GM21360 (cell line): ENCODE measurements around the gene ABCA10.
"Not testable (repeated sequence)": the region's sequence is repeated elsewhere in the genome, so short reads cannot be mapped to it uniquely, and the experiment has no call there.

Source experiments
- ATAC-seq: cut with Tn5 transposase; IDR thresholded peaks from one replicate; pipeline ENCODE4 v1.9.1; 2021; ENCODE audit warnings: mild to moderate bottlenecking, moderate library complexity; ENCODE audit not compliant: unreplicated experiment

ABCA10 gene

DNA sequence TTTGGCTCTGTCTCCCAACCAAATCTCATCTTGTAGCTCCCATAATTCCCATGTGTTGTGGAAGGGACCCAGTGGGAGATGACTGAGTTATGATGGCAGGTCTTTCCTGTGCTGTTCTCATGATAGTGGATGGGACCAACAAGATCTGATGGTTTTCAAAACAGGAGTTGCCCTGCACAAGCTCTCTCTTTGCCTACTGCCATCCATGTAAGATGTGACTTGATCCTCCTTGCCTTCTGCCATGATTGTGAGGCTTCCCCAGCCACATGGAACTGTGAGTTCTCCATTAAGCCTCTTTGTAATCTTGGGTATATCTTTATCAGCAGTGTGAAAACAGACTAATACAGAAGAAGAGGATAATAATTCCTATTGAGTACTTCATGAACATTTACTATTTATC lies 60.0 kb downstream of the ABCA10 start:
- not testable (repeated sequence) for ATAC-seq

DNA sequence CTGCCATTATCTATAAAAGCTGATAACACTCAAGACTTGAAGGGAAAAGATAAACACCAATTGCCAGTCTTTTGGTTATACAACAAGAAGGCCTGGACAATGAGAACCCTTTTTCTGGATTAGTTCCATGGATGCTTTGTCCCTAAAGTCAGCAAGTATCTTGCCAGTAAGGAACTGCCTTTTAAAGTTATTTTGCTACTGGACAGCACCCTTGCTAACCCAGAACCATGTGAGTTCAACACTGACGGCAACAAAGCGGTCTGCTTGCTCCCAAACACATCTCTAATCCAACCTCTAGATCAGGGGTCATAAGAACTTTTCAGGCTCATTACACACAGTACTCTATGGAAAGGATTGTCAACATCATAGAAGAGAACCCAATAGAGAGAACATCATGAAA lies 61.7 kb downstream of the ABCA10 start:
- ATAC-seq = no peak

DNA sequence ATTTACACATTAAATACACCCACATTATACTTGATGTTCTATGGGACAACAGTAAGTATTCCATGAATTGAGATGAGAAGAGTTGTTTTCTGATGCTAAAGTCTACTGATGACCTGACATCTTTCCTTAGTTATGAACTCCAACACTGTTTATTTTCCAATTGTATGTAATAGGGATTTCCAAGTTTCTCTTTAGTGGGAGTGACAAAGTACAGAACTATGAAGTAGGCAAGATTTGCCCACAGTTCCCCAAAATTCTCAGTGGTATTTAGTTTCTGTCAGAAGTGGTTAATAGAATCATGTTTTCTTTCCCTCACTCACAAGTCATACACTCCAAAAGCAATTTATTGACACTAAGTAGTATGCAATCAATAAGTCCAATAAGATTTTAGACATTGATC lies 64.4 kb downstream of the ABCA10 start:
- ATAC-seq = no peak

DNA sequence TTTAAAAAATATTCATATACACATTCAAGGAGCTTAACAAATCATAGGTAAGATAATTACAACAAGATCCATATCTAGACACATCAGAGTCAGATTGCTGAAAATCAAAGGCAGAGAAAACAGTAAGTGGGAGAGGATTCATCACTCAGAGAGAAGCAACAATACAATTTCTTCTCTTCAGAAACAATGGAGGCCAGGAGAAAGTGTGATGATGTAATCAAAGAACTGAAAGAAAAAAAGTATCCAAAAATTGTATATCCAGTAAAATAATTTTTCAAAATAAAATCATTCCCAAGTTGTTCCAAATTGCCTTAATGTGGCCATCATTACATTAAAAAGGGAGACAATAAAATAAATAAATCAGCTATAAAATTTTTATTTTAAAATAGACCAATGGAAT lies 69.2 kb downstream of the ABCA10 start:
- ATAC-seq = no peak

DNA sequence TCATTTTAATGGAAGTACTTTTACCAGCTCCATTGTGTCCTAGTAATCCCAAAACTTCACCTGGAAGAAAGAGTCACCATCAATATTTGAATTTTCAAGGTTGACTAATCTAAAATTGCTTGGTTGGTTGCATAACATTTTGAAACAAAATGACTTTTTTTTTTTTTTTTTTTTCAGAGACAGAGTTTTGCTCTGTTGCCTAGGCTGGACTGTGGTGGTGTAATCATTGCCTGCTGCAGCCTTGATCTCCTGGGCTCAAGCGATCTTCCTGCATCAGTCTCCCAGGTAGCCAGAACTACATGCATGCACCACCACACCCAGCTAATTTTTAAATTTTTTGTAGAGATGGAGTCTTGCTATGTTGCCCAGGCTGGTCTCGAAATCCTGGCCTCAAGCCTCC lies 74.4 kb downstream of the ABCA10 start:
- no peak for ATAC-seq

DNA sequence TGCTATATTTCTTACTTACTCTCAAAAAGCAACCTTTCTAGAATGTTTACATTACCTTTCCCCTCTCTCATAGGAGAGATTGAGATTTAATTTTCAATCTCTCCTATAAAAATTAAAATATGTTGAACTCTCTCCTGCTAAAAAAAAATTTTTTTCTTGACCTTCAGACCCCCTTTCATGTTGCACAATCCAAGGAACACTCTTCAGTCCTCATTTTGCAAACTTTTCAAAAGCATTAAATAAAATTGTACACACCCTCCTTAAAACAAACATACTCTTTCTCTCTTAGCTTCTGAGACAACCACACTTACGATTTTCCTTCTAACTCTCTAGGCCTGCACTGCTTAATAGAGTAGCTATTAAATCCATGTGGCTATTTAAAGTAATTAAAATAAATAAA lies 78.3 kb downstream of the ABCA10 start:
- no peak for ATAC-seq

DNA sequence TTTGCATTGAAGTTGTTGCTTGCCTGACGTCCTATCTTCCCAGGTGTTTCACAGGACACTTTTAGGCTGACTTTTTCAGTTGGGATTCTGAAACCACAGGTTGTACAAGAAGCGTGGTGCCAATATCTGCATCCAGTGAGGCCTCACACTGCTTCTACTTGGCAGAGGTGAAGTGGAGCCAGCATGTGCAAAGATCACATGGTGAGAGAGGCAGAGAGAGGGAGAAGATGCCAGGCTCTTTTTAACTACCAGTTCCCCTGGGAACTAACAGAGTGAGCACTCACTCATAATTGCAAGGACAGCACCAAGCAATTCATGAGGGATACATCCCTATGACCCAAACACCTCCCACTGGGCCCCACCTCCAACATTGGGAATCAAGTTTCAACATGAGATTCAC lies 81.2 kb downstream of the ABCA10 start:
- no peak for ATAC-seq

DNA sequence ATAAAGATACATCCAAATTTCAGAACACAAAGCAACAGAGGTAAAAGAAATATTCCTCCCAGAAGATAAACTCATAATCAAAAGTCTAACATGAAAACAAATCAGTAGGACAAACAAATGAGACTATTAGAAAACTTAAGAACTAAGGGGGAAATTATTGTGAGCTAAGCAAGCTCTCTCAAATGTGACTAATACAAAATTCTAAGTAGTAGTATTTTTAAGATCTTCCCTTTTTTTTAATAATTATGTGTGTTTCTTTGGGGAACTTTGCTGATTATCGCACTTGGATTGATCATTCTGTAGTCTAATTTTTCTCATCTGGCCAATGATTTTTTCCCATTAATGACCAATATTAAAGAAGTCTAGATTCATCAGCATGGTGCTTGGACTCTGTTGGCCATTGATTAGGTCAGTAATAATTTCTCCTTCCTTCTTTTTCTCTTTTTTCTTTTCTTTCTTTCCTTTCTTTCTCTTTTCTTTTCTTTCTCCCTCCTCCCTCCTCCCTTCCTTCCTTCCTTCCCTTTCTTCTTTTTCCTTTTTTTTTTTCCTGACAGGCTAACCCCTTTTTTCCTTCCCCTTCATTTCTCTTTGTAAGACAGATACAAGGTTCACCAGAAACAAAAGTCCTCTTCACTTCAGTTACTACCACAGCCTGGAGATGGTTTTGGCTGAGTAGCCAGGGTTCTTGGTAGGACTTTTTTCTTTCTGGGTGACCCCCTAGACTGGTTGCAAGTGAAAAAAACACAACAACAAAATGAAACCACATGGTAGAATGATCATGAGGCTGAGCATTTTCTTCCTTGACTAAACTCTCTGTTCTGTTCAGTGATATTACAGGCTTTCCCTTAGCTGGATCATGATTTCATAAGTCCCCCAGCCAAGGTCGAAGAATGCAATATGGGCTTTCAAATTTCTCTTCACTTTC lies 84.0 kb downstream of the ABCA10 start:
- ATAC-seq = no peak

DNA sequence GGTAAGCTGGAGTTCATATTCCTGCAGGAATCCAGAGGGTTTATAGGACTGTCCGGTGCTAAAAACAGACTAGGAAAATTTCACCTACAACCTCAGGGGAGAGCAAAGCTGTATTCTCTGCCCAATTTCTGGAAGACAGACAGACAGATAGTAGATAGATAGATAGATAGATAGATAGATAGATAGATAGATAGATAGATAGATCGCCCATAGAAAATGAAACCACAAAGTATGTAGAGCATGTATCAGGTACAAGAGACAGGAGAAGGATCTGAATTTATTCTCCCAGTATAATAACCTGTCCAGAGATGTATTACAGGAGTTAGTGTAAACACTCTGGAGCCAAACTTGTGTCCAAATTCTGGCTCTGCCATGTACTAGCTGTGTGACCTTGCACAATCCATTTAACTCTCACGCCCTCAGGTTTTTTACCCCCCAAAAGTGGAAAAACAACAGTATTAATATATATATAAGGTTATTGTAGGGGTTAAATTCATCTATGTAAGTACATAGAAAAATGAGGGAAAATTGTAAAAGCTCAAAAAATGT lies 84.9 kb downstream of the ABCA10 start:
- ATAC-seq = no peak

DNA sequence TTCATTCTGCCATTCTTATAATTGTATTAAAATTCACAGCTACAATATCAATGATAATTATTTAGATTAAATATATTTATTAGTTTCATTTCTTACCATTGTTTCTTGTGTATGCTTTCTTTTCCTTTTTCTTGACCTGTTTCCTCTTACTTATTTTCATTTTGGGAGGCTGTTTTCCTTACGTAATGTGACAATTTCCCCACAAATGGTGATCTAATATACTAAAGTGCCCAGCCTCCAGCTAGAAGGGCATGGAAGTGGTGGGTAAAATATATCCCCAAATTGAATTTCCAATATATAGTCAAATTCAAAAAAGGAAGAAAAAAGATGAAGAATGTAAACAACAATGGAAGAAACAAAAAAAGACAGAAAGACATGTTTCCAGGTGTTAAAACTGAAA lies 85.5 kb downstream of the ABCA10 start:
- ATAC-seq = no peak

DNA sequence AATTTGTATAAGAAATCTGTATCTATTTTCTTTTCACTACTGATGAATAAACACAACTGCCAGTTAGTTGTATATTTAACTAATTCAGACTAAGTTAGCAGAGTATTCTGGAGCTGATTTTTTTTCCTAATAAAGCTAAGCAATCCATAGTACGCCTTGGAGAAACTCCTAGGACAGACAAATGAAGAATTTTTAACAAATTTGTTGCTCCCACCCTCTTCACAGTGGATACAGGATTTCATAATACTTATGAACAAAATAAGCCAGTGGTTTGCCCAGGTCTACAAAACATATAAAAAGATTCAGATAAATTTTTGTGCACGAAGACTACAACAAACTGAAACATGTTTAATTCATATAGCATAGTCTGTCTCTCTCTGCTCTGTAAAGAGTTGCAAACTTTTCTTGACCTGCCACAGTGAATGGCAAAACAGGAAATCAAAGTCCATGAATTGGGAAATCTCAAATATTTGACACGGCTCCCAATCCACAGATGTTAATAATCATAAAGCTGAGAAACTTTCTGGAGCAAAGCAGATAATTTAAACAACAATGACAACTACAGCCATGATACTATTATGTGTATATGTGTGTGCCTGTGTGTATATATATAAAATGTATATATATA lies 86.3 kb downstream of the ABCA10 start:
- no peak for ATAC-seq

DNA sequence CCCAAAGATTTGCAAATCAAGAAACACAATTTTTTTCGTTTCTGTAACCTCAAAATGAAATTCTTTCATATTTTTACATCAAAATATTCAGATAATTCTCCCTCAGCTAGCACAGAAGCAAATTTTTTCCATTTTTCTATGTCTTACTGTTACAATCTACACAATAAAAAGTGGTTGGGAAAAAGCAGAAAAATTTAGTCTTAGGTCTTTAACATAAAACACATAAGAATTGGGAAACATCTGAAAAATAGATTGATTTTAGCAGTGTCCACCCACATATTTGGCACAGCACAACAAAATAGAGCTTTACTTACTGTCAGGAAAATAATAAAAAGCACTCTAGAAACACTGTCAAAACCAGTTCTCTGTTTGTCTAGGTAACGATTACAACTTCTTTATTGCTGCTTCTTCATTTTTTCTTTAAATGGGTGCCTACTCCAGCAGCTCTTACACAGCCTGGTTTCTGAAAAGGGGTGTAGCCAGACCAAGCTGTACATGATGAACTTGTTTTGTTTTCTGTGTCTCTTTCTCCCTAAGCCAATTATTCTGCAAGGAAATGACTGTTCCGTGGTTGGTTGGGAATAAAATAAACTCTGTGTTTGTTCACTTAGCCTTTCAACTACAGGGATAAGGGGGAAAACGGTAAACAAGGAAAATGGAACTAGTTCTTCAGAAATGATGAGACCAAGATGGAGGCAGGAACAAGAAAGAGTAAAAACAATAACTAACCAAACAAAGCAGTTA lies 87.0 kb downstream of the ABCA10 start, which contains the start of gene ABCA6:
TSS of gene ABCA6 (minus strand) at position 465 of the 744 bp plus-strand sequence. CDS start 1,192 bp downstream, outside the sequence.
- ATAC-seq = no peak

DNA sequence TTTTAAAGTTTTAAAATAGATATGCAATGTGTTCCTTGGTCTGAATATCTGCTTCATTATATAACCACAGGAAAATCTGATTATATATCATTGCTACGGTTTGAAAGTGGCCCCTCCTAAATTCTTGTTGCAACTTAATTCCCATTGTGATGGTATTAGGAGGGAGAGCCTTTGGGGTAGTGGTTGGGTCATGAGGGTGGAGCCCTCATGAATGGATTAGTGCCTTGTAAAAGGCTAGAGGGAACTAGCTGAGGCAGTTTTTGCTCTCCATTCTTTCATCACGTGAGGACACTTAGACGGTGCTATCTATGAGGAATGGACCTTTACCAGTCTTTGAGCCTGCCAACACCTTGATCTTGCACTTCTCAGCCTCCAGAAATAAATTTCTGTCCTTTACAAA lies 94.5 kb downstream of the ABCA10 start:
- no peak for ATAC-seq

DNA sequence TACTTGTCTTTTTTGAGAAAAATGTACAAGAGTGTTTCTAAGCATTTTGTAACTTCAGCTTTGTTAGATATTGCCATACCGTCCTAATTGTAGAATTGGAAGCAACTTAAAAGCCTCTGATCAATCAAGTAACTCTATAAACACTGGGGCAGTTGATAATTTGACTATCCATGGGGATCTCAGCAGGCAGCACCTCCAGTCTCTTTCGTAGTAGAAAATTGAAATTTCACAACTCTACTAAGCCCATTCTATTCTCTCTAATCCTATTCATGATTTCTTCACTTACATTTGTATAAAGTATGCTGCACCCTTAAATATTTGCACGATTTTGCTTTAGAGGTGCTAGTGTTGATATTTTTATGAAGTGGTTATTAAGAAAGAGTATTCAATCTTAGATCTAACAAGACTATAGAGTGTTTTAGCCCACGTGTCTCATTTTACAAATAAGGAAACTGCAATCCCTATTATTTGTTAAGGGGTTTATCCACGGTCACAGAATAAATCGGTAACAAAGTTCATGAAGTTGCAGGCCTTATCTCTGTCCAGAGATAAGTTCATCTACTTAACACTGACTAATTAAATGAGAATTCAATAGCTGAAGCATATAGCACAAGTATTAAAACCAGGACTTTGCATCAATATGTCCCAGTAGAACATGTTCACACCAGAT lies 97.9 kb downstream of the ABCA10 start:
- no peak for ATAC-seq

DNA sequence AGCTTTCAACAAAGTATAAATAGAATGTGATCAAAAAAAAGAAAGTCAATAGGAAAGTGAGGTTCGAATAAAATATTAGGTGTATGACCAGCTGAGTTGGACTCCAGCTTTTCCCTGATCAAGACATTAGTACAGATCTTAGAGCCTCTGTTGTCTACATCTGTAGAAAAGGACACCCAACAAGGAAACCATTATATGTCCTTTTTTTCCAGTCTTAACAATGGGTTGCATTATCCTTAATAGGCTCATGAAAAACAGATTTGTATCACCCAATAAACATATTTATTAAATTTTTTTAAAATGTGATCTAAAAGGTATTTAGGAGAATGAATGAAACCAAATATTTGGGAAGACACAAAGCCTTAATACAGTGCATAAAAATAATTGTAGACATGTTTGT lies 105.0 kb downstream of the ABCA10 start:
- ATAC-seq = no peak

DNA sequence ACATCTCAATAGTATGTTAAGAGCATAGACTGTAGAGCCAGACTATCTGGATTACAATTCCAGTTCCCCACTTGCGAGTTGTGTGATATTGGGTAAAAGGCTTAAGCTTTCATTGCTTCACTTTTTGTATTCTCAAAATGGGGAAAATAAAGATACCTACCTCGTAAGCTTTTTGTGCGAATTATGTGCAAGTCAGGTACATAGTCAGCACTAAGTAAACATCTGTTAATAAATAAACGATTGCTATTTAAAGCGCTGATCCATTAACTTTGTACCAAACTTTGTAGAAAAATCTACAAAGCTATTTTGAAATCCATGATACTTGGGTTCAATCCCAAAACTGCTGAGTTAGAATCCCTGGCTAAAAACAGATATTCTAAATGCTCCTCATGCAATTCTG lies 106.6 kb downstream of the ABCA10 start:
- ATAC-seq = no peak

DNA sequence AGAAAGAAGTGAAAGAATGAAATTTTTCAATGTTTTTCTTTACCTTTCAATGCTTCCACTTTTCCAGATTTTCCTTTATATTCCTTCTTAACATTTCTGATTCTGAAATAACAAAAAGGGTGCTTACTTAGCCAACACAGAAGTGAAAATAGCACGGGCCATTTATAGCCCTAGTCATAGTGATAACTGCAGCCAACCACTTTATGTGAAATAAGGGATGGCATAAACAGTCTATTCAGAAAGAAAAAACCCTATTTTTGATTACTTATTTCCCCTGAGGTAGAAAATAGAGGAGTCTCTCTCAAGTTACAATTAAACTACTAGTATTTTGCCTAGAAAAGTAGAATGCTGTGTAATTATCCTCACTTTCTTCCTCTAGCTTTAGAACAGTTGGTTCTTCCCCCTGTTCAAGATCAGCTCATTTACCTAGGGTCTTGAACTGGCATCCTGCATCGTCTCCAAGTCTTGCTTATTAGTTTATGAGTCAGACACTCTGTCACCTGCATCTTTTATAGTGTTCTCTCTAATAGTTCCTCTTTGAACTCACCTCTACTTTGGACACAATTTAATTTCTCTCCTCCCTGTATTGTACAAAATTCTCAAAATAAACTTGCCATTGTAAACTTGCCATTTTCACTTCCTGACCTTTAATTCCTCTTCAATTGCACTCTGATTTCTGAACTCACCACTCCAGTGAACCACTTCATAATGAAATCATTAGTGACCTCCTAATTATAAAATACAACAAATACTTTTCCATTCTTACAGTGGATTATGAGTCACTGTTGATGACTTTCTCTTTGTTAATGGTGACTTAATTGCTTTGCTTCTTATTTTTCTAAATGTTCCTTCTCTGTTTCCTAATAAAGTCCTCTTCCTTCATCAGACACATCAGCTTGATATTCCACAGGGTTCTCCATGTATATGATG lies 110.5 kb downstream of the ABCA10 start:
- peak; percentile 45 for ATAC-seq

DNA sequence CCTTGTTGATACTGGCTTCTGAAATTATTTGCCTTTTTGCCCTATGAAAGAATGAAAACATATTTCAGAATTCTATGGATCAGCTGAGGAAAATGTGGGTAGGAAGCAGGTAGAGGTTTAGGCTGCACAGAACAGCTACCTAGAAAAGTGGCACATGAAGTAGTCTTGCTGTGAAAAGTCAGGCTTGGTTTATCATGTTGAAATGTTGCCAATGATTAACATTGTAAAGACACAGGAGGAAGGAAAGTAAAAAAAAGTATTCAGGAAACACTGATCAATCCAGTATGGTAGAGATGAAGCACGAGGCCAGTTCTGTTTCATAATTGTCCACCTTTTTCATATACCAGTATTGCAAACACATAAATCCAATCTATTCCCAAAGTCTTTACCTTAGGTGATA lies 116.8 kb downstream of the ABCA10 start:
- ATAC-seq = no peak

DNA sequence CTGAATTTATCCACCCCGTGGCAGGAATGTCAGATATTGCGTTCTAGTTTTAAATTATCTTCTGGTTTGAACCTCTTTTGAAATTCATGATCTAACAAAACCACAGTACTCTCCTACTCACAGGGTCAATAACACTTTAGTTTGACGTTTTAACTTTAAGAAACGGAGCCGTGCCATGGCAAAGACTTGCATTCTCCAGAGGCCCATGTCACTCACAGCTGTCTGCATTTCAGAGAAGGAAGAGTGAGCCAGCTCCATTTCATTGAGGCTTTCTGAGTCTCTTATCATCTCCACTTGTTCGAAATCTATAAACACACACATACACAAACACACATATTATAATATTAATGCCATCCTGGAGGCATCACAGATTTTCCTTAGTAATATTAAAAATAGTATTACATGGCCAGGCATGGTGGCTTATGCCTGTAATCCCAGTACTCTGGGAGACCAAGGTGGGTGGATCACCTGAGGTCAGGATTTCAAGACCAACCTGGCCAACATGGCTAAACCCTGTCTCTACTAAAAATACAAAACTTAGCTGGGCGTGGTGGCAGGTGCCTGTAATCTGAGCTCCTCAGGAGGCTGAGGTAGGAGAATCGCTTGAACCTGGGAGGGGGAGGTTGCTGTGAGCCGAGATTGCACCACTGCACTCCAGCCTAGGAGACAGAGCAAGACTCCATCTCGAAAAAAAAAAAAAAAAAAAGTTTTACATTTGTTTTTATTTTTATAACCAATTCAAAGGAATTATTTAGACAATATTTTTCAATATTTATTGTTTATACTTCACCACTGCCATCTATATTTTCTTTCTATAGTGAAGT lies 122.5 kb downstream of the ABCA10 start:
- ATAC-seq = no peak
